Measurements from ENCODE around the gene TRRAP. TPM values are rescaled to one million over a fixed set of nuclear protein-coding genes. Genes with fewer than 3 reads are reported as not detected.

TRRAP gene
- total RNA-seq, 4 donors from 2014 or later = 46.4 to 69.4 (median 53.0) TPM

DNA sequence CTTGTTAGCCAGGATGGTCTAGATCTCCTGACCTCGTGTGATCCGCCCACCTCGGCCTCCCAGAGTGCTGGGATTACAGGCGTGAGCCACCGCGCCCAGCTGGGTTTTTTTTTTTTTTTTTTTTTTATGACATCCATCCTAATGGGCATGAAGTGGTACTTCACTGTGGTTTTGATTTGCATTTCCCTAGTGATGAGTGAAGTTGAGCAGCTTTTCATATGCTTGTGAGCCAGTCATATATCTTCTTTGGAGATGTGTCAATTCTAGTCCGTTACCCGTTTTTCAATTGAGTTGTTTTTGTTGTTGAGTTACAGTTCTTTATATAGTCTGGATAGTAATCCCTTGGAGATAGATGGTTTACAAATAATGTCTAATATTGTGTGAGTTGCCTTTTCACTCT lies 137.9 kb downstream of the TRRAP start:
- 96% methylated on average over 8 of the region's 8 CpGs for WGBS, 2 donors
- intact Hi-C loops (cut with DNase I; ENCODE audit: low total_unique reads) = no loop called here
- TF ChIP-seq, protein P1, sequence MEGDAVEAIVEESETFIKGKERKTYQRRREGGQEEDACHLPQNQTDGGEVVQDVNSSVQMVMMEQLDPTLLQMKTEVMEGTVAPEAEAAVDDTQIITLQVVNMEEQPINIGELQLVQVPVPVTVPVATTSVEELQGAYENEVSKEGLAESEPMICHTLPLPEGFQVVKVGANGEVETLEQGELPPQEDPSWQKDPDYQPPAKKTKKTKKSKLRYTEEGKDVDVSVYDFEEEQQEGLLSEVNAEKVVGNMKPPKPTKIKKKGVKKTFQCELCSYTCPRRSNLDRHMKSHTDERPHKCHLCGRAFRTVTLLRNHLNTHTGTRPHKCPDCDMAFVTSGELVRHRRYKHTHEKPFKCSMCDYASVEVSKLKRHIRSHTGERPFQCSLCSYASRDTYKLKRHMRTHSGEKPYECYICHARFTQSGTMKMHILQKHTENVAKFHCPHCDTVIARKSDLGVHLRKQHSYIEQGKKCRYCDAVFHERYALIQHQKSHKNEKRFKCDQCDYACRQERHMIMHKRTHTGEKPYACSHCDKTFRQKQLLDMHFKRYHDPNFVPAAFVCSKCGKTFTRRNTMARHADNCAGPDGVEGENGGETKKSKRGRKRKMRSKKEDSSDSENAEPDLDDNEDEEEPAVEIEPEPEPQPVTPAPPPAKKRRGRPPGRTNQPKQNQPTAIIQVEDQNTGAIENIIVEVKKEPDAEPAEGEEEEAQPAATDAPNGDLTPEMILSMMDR (IDR thresholded peaks at IDR 0.05) = no peak
- TF ChIP-seq POLR2A (IDR thresholded peaks at IDR 0.05) = no peak
- DNase-seq (ENCODE audit: low spot score in 2 of 2) = no peak
- H3K4me3 ChIP-seq (ENCODE audit: low read depth, poor library complexity, severe bottlenecking) = no peak overlapping the region

DNA sequence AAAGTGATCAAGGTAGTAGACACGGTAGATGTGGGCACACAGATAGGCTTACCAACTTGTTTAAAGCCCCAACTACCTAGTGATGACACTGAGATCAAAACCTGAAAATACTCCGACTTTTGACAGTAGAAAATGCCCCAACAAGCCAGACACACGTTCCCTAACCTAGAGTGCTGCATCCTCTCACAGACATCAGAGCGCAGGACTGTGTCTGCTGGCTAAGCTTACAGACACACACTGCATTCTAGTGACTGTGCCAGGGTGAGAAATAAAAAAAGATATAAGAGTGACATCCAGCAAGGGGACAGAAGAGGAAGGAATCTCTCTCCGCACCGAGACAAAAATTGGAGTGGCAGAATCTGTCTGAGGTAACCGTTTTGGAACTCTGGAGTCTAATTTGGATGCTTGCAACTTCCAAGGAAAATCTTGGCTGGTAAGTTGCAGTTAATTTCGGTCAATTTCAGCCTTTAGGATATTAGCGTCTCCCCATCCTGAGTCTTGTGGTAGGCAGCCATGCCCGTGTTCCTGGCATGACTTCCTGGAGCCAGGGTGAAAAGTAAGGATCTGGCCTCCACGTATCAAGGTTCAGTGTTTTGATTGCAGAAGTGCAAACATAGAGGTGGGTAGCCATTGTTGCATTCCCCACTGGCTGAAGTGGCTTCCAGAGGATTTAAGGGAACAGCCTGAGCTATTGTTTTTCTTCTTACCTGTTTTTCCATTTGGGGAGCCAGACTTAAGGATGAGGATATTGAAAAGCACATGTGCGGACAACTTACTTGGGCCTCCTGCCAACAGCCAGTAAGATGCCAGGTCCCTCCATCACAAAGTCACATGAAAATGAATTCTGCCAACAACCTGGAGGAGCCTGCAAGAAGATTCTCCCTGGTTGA lies 141.4 kb downstream of the TRRAP start:
- intact Hi-C loops (cut with DNase I; ENCODE audit: low total_unique reads) = no loop called here
- WGBS, 2 donors = 67 to 76% methylated on average over 12 of the region's 12 CpGs
- TF ChIP-seq POLR2A (IDR thresholded peaks at IDR 0.05) = no peak
- TF ChIP-seq, protein P1 (IDR thresholded peaks at IDR 0.05) = no peak
- DNase-seq (ENCODE audit: low spot score in 2 of 2) = peak in 1 of 2 donors; percentile 56
- no peak overlapping the region for H3K4me3 ChIP-seq (ENCODE audit: low read depth, poor library complexity, severe bottlenecking)

DNA sequence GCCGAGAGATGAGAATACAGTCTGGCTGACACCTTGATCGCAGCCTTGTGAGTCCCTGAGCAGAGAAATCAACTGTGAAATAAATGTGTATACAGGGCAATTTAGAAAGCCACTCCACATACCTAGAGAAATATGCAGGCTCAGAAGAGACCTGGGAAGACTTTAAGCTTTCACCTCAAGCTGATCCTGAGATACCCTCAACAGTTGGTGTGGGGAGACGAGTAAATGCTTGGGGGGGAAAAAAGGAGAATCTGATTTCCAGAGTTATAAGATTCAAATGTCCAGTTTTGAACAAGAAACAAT lies 142.0 kb downstream of the TRRAP start:
- no peak overlapping the region for H3K4me3 ChIP-seq (ENCODE audit: low read depth, poor library complexity, severe bottlenecking)
- TF ChIP-seq, protein P1 (IDR thresholded peaks at IDR 0.05) = no peak
- TF ChIP-seq POLR2A (IDR thresholded peaks at IDR 0.05) = no peak
- no peak for DNase-seq (ENCODE audit: low spot score in 2 of 2)
- 70 to 80% methylated on average over 3 of the region's 3 CpGs for WGBS, 2 donors
- intact Hi-C loops (cut with DNase I; ENCODE audit: low total_unique reads) = no loop called here

DNA sequence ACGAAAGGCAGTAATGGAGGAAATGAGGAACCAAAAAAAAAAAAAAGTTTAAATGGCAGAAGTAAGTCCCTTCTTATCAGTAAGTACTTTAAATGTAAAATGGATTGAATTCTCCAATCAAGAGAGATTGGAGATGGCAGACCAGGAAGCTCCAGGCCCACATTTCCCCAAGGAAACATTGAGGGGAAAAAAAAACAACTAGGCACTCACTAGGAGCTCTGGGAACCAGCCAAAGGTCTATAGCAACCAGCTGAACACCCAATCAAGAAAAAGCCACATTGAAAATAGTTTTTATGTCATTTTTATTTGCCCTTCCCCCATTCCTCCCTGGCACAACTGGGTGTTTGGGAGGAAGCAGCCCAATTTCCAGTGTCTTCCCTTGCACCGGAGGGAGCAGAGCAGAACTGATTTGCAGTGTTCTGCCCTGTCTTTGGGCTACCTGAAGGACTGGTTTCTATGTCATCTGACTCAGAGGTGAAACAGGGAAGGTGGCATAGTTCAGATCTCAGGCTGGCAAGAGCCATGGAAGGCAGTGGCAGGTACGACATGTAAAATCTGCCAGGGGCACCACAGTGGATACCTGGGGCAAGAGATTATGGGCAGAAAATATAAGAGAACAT lies 143.7 kb downstream of the TRRAP start:
- peak in 1 of 2 donors; percentile 74 for DNase-seq (ENCODE audit: low spot score in 2 of 2)
- WGBS, 2 donors = 41 to 58% methylated on average over 3 of the region's 3 CpGs
- intact Hi-C loops (cut with DNase I; ENCODE audit: low total_unique reads) = no loop called here
- TF ChIP-seq, protein P1 (IDR thresholded peaks at IDR 0.05) = no peak
- no peak for TF ChIP-seq POLR2A (IDR thresholded peaks at IDR 0.05)
- no peak overlapping the region for H3K4me3 ChIP-seq (ENCODE audit: low read depth, poor library complexity, severe bottlenecking)

DNA sequence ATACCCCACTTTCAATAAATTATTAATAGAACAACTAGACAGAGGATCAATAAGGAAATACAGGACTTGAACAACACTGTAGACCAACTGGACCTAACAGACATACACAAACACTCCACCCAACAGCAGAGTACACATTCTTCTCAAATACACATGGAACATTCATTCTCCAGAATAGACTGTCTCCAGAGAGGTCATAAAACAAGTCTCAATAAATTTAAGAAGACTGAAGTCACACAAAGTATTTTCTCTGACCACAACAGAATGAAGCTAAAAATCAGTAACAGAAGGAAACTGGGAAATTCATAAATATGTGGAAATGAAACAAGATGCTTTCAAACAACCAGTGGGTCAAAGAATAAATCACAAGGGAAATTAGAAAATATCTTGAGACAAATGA lies 145.7 kb downstream of the TRRAP start:
- TF ChIP-seq, protein P1 (IDR thresholded peaks at IDR 0.05) = no peak
- TF ChIP-seq POLR2A (IDR thresholded peaks at IDR 0.05) = no peak
- intact Hi-C loops (cut with DNase I; ENCODE audit: low total_unique reads) = no loop called here

More for the DNA sequence above, 145.7 kb downstream of the TRRAP start:
- no peak for DNase-seq (ENCODE audit: low spot score in 2 of 2)
- no peak overlapping the region for H3K4me3 ChIP-seq (ENCODE audit: low read depth, poor library complexity, severe bottlenecking)
